GM12878 (cell line): ENCODE results near the gene MIPOL1.

Experiments
- ASH2L ChIP-seq: fragments of 300-600, 200-600 bp; sonication (generic); IDR thresholded peaks from 2 replicates; pipeline ENCODE4 v1.6.1; 2017; ENCODE audit warnings: low read depth, mild to moderate bottlenecking, borderline replicate concordance
- CEBPB ChIP-seq, 2 experiments: fragments of 150-350 bp in 1 of 2; IDR thresholded peaks; 2 replicates each; pipeline ENCODE4 v1.6.1; 2012 to 2014; ENCODE audit warnings: low read depth in 2 of 2, low read length in 2 of 2, borderline replicate concordance in 1 of 2, inconsistent platforms in 1 of 2
- CREB1 ChIP-seq: IDR thresholded peaks from 2 replicates; pipeline ENCODE4 v1.6.1; 2012; ENCODE audit warnings: low read depth, mild to moderate bottlenecking, inconsistent platforms
- CTCF ChIP-seq, 3 experiments: IDR thresholded peaks in 2 of 3; conservative IDR thresholded peaks in 1 of 3; 2 replicates each; pipeline ENCODE4 v1.5.1; 2011; ENCODE audit warnings: low read depth in 3 of 3, low read length in 3 of 3, mild to moderate bottlenecking in 3 of 3, control low read depth in 2 of 3, moderate library complexity in 2 of 3, inconsistent platforms in 1 of 3, mixed read lengths in 1 of 3; ENCODE audit not compliant: control insufficient read depth in 2 of 3, insufficient read depth in 1 of 3; ENCODE audit errors: extremely low read depth in 1 of 3
- E4F1 ChIP-seq: fragments of 450-650 bp; IDR thresholded peaks from 2 replicates; pipeline ENCODE4 v1.6.1; 2018; ENCODE audit warnings: borderline replicate concordance, mild to moderate bottlenecking; ENCODE audit not compliant: partially characterized antibody
- JUND ChIP-seq: IDR thresholded peaks from 2 replicates; pipeline ENCODE4 v1.6.1; 2012; ENCODE audit warnings: low read depth, mild to moderate bottlenecking, low read length, improper control_type of control experiment, moderate library complexity
- POLR2A ChIP-seq: IDR thresholded peaks from 2 replicates; pipeline ENCODE4 v1.6.1; 2011; ENCODE audit warnings: low read depth, mild to moderate bottlenecking, low read length
- SIN3A ChIP-seq: IDR thresholded peaks from 2 replicates; pipeline ENCODE4 v1.6.1; 2012; ENCODE audit warnings: low read depth, low read length, improper control_type of control experiment
- SUZ12 ChIP-seq: fragments of 200-600 bp; sonication (generic); IDR thresholded peaks from one replicate; pipeline ENCODE4 v1.6.1; 2018; ENCODE audit warnings: antibody characterized with exemption, mild to moderate bottlenecking; ENCODE audit not compliant: unreplicated experiment

GRCh38 chr14:37474191-37474590, 276.5 kb downstream of the MIPOL1 start:
- TF ChIP-seq SIN3A (no peak), JUND (no peak), POLR2A (no peak), E4F1 (no peak), CTCF (IDR thresholded peaks at IDR 0.05 in 2 of 3, conservative IDR thresholded peaks at IDR 0.05 in 1 of 3; ENCODE audit: control insufficient read depth in 2 of 3, extremely low read depth in 1 of 3, insufficient read depth in 1 of 3, low read depth in 3 of 3, low read length in 3 of 3) (no peak), ASH2L (no peak), CEBPB (IDR thresholded peaks at IDR 0.05; ENCODE audit: borderline replicate concordance in 1 of 2, low read depth in 2 of 2, low read length in 2 of 2) (no peak), CREB1 (no peak), SUZ12 (no peak)
